ENCODE results near the gene PTPRM.

- TF ChIP-seq CTCF (IDR thresholded peaks at IDR 0.05; ENCODE audit: poor library complexity, severe bottlenecking) (no peak), EZH2 (IDR thresholded peaks at IDR 0.05; ENCODE audit: borderline replicate concordance, insufficient read depth, low read length, poor library complexity, severe bottlenecking) (no peak), EP300 (conservative IDR thresholded peaks at IDR 0.05; ENCODE audit: poor library complexity, severe bottlenecking) (no peak), SMC3 (conservative IDR thresholded peaks at IDR 0.05; ENCODE audit: poor library complexity) (no peak)
Observed at GRCh38 chr18:8409151-8409550, 842.0 kb downstream of the PTPRM start.
